Osteoblast (primary cell): ENCODE data around the gene TRIL. TPM values are rescaled to one million over a fixed set of nuclear protein-coding genes. Genes with fewer than 3 reads are reported as not detected.

Experiments
- DNase-seq: peaks from one replicate; pipeline ENCODE4 v3.0.0; 2011; ENCODE audit warnings: low spot score, mixed read lengths; ENCODE audit not compliant: insufficient read length; ENCODE audit errors: missing footprints
- H2AFZ ChIP-seq: 2 replicates; pipeline ENCODE4 v1.6.0; 2011; ENCODE audit warnings: mild to moderate bottlenecking, low read length
- H3K27ac ChIP-seq: 2 replicates; pipeline ENCODE4 v1.5.1; 2011; ENCODE audit warnings: mild to moderate bottlenecking, low read depth, low read length, moderate library complexity
- H3K27me3 ChIP-seq: 2 replicates; pipeline ENCODE4 v1.6.0; 2012; ENCODE audit warnings: mild to moderate bottlenecking, control low read depth, inconsistent platforms, low read length, moderate library complexity; ENCODE audit not compliant: insufficient read depth
- H3K36me3 ChIP-seq: 2 replicates; pipeline ENCODE4 v1.5.1; 2011; ENCODE audit warnings: mild to moderate bottlenecking, low read length, control low read depth, moderate library complexity; ENCODE audit not compliant: insufficient read depth
- H3K4me1 ChIP-seq: 2 replicates; pipeline ENCODE4 v1.5.1; 2011; ENCODE audit warnings: mild to moderate bottlenecking, low read length, control low read depth, moderate library complexity; ENCODE audit not compliant: insufficient read depth
- H3K4me2 ChIP-seq: 2 replicates; pipeline ENCODE4 v1.6.0; 2011; ENCODE audit warnings: mild to moderate bottlenecking, low read length; ENCODE audit not compliant: insufficient read depth
- H3K4me3 ChIP-seq: fragments of 200-600 bp; sonication (generic); 3 replicates; pipeline ENCODE4 v1.5.1; 2012; ENCODE audit warnings: mild to moderate bottlenecking, low read length, inconsistent platforms; ENCODE audit not compliant: insufficient read depth
- H3K79me2 ChIP-seq: 2 replicates; pipeline ENCODE4 v1.6.0; 2012; ENCODE audit warnings: mild to moderate bottlenecking, low read length, control low read depth, inconsistent platforms; ENCODE audit not compliant: insufficient read depth
- H3K9me3 ChIP-seq: 2 replicates; pipeline ENCODE4 v1.5.1; 2011; ENCODE audit warnings: low read depth, low read length, control low read depth
- H4K20me1 ChIP-seq: 2 replicates; pipeline ENCODE4 v1.6.0; 2012; ENCODE audit warnings: mild to moderate bottlenecking, low read length, control low read depth; ENCODE audit not compliant: insufficient read depth
- total RNA-seq: library from RNA; depleted of rRNA; stranded (reverse); fragments of >200 nt; gene quantifications from 2 replicates; pipeline ENCODE4 v1.2.3, GENCODE V29; 2012
- TF ChIP-seq, protein P1 (sequence below): IDR thresholded peaks from 2 replicates; pipeline ENCODE4 v1.5.1; 2011; ENCODE audit warnings: mild to moderate bottlenecking, low read depth, low read length, moderate library complexity; ENCODE audit errors: extremely low read depth

The TRIL gene
- total RNA-seq, 1 donor = 0.36 TPM

DNA sequence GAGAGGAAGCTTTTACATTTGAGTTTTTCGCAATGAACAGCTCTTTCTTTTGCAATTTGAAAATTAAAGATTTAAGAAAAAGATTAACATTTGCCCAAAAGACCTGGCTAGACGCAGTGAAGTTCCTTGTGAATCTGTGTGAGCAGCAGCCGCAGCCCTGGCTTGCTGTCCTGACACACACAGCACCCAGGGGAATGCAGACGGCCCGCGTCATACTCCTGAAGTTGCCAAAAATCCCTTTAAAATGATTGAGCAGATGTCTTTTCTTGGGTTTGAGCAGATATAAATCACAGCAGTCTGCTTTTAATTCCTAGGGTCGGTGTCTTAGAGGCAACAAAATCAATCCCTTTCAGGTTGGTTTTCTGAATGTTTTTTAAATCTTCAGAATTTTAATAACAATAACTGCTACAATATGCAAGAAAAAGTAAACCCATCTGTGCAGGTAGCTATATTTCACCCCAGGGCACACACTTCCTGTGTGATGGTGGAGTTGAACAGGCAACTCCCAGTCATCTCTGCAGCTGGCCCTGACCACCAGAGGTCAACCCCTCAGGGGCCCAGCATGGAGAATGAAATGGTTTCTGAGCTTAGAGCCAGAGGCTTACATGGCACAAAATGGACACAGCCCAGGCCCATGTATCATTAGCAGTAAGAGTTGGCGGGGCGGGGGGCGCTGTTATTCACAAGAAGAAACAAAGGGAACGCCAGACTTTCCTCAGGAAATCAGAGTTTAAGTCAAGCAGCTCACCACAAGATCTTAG, 32.2 kb upstream of the TRIL start:
- Histone ChIP-seq H3K4me2 (peak overlapping the region; percentile 13), H3K27me3 (peaks cover 10% of the 10 kb centered on the region), H2AFZ (no peak overlapping the region), H3K4me1 (peaks cover 33% of the 10 kb centered on the region), H3K9me3 (no peaks in the 10 kb centered on the region), H4K20me1 (no peaks in the 10 kb centered on the region), H3K79me2 (no peaks in the 10 kb centered on the region), H3K36me3 (no peaks in the 10 kb centered on the region), H3K4me3 (no peak overlapping the region), H3K27ac (peak overlapping the region; percentile 68)
- TF ChIP-seq, protein P1, sequence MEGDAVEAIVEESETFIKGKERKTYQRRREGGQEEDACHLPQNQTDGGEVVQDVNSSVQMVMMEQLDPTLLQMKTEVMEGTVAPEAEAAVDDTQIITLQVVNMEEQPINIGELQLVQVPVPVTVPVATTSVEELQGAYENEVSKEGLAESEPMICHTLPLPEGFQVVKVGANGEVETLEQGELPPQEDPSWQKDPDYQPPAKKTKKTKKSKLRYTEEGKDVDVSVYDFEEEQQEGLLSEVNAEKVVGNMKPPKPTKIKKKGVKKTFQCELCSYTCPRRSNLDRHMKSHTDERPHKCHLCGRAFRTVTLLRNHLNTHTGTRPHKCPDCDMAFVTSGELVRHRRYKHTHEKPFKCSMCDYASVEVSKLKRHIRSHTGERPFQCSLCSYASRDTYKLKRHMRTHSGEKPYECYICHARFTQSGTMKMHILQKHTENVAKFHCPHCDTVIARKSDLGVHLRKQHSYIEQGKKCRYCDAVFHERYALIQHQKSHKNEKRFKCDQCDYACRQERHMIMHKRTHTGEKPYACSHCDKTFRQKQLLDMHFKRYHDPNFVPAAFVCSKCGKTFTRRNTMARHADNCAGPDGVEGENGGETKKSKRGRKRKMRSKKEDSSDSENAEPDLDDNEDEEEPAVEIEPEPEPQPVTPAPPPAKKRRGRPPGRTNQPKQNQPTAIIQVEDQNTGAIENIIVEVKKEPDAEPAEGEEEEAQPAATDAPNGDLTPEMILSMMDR = no peak
- DNase-seq = no peak

DNA sequence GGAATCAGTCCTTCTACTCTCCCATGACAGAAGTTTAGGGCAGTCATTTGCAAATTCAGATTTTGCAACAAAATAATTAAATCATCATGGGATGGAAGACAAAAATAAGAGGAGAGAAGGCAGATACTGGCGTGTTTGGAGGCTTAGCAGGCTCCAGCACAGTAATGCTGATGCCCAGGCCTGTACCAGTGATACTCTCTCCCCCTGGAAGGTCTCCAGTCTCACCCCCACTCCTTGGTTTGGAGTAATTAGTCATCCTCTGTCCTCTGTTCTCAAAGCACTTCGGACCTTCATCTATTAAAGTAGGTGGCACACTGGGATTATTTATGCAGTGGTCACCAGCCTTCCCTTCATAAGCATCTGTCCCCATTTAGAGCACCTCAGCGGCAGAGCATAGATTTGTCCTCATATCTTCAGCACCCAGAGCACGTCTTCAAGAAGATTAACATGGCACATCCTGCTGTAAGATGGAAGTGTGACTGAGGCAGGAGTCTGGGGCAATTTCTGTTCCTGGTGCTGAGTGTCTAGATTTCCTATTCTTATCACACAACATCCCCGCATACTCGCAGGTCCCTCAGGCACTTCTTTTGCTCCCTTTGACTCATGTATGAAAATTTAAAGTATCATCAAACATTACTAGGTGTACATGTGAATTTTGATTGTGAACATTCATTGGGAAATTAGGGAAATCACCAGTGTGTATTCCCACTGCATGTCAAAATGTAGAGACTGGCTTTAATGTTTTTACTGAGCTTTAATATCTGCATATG, 31.3 kb upstream of the TRIL start:
- Histone ChIP-seq H3K27ac (peak overlapping the region; percentile 68), H2AFZ (no peak overlapping the region)
- no peak for DNase-seq

DNA sequence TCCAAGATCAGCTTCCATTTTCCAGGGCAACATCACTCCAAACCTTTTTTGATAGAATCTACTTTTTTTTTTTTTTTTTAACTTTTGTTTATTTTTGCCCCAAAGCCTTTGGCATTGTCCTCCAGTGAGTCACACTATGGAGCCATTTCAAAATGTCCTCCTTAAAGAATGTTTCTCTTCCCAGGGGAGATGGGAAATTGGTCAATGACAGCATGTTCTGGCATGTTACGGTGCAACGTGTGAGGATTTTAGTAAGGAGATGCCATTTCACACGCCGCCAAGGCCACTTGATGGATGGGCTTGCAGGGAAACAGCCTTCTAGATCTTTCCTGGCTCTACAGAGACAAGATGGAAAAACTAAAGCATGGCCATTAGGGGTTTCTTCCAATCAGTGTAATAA, 30.7 kb upstream of the TRIL start:
- H3K27me3 ChIP-seq = peaks cover 7% of the 10 kb centered on the region
- H3K27ac ChIP-seq = peak overlapping the region; percentile 68
- no peak overlapping the region for H2AFZ ChIP-seq
- no peaks in the 10 kb centered on the region for H3K79me2 ChIP-seq
- peak overlapping the region; percentile 30 for H3K4me2 ChIP-seq
- no peaks in the 10 kb centered on the region for H3K9me3 ChIP-seq
- no peaks in the 10 kb centered on the region for H3K36me3 ChIP-seq
- TF ChIP-seq, protein P1 = no peak
- H4K20me1 ChIP-seq = no peaks in the 10 kb centered on the region
- H3K4me1 ChIP-seq = peaks cover 39% of the 10 kb centered on the region
- peak; percentile 78 for DNase-seq
- no peak overlapping the region for H3K4me3 ChIP-seq

More for the DNA sequence above, 31.3 kb upstream of the TRIL start:
- no peak overlapping the region for H3K4me3 ChIP-seq
- no peaks in the 10 kb centered on the region for H3K79me2 ChIP-seq
- H3K36me3 ChIP-seq = no peaks in the 10 kb centered on the region
- H3K4me2 ChIP-seq = peak overlapping the region; percentile 30
- peaks cover 39% of the 10 kb centered on the region for H3K4me1 ChIP-seq
- H3K27me3 ChIP-seq = peaks cover 7% of the 10 kb centered on the region
- no peaks in the 10 kb centered on the region for H3K9me3 ChIP-seq
- TF ChIP-seq, protein P1 = no peak
- H4K20me1 ChIP-seq = no peaks in the 10 kb centered on the region

DNA sequence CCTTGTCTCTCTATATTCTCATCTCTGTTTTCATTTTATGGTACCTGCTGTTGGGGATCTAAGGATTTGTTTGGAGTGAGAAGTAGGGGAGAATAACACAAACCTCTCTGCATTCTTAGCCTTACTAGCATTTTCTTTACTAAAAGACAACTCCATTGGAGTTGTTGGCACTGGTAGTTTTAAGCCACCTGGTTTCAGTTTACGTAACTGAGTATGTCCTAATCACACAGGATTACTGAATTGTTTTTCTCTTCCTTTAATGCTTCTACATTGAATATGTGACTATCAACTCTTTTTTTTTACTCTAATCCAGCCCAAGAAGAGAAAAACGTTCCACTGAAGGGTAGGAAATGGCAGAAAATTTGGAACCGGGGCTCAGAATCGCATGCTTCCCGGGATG, 30.0 kb upstream of the TRIL start:
- Histone ChIP-seq H3K4me1 (peaks cover 39% of the 10 kb centered on the region), H3K4me3 (no peak overlapping the region), H3K36me3 (no peaks in the 10 kb centered on the region), H3K4me2 (no peak overlapping the region), H3K27ac (no peak overlapping the region), H4K20me1 (no peaks in the 10 kb centered on the region), H3K9me3 (no peaks in the 10 kb centered on the region), H2AFZ (no peak overlapping the region), H3K79me2 (no peaks in the 10 kb centered on the region), H3K27me3 (peaks cover 7% of the 10 kb centered on the region)
- TF ChIP-seq, protein P1 = no peak
- no peak for DNase-seq
